HUES64 (cell line): Measurements from ENCODE around the gene ANO10.

Experiments
- H3K27ac ChIP-seq: 2 replicates; pipeline ENCODE4 v1.7.0; 2013; ENCODE audit warnings: low read depth, low read length, inconsistent platforms
- H3K27me3 ChIP-seq: 2 replicates; pipeline ENCODE4 v1.6.1; 2013; ENCODE audit warnings: mild to moderate bottlenecking, low read length; ENCODE audit not compliant: insufficient read depth
- H3K36me3 ChIP-seq: 2 replicates; pipeline ENCODE4 v1.6.1; 2013; ENCODE audit warnings: mild to moderate bottlenecking, low read length; ENCODE audit not compliant: insufficient read depth
- H3K4me1 ChIP-seq: 2 replicates; pipeline ENCODE4 v1.6.1; 2013; ENCODE audit warnings: mild to moderate bottlenecking, low read length, moderate library complexity; ENCODE audit not compliant: insufficient read depth
- H3K4me3 ChIP-seq: 2 replicates; pipeline ENCODE4 v1.5.1; 2013; ENCODE audit warnings: mild to moderate bottlenecking, low read length, moderate library complexity
- H3K9ac ChIP-seq: 2 replicates; pipeline ENCODE4 v1.6.1; 2013; ENCODE audit warnings: mild to moderate bottlenecking, low read depth, low read length
- H3K9me3 ChIP-seq: 2 replicates; pipeline ENCODE4 v1.6.1; 2013; ENCODE audit warnings: low read depth, low read length; ENCODE audit not compliant: insufficient read depth
- WGBS: fragments of 150-250, 120-280 bp; methylation state at CpG from one replicate; pipeline ENCODE4 v1.1.7; 2013; ENCODE audit warnings: missing lambda C conversion rate; 5-methylcytosine and 5-hydroxymethylcytosine counted together

ANO10 gene

DNA sequence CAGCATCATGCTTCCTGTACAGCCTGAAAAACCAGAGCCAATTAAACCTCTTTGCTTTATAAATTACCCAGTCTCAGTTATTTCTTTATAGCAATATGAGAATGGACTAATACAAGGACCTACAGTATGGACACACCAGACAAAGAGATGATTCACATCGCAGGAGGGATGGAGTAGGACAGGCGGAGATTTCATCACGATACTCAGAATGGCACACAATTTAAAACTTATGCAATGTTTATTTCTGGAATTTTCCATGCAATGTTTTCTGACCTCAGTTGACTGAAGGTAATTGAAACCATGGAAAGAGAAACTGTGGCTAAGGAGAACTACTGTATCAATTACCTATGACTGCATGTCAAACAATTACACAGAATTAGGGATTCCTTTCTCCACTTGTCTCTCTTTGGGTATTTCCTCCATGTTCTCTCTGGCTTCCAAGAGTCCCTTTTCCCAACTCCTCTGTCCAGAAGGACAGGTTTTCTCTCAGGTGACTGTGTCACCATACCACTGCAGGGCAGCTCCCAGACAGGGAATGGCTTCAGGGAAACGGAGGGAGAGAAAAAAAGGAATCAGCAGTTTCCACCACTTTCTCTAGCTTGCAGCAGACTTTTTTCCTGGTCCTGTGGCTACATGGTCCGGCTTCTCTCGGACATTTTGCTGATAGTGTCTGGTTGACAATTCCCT, 3.0 kb upstream of the ANO10 start:
- no peak overlapping the region for H3K4me3 ChIP-seq
- no peaks in the 10 kb centered on the region for H3K36me3 ChIP-seq
- H3K9me3 ChIP-seq, result no peaks in the 10 kb centered on the region
- H3K27ac ChIP-seq, result no peak overlapping the region
- 96% methylated on average over 6 of the region's 6 CpGs for WGBS
- H3K9ac ChIP-seq, result no peak overlapping the region
- peaks cover 4% of the 10 kb centered on the region; the same call in 1 of the 2 replicates for H3K4me1 ChIP-seq
- no peaks in the 10 kb centered on the region for H3K27me3 ChIP-seq

DNA sequence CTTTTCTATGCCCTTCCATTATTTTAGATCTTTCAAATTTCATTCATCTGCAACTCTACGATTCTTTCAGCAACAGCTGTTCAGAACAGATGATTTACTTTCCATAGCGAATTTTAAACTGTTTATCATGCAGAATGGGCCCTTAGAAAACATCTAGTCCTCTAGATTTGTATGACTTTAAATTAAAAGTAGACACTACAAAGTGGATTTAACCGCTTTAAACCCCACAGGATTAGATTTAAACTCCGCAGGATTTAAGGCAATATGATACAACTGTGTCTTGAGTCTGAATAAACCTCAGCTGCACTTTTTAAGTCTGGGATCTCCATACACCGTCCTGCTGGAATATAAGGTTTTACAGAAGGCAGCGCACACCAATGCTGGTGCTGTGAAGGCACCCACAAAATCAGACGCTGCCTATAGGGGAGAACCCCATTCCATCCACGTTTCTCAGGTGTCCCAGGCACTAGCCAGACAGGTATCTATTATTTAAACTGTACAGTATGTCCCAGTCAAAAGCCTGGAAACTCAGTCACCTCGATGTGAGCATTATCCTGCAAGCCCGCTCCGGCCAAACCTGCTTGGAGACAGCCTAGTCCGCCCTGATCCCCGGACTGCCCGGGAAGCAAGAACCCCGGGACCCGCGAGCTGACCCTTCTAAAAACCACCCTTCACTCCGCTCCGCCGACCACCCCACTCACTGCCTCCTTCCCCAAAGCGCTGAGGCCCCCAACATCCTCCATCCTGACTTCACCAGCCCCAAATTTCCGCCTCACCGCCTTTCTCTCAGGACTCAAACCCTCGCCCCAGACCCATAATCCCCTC, 768 bp downstream of the ANO10 start:
- WGBS, result 17% methylated on average over 24 of the region's 24 CpGs
- Histone ChIP-seq H3K4me3 (peak overlapping the region; percentile 80), H3K9ac (peak overlapping the region; percentile 84), H3K9me3 (no peaks in the 10 kb centered on the region), H3K27ac (peak overlapping the region; percentile 77; the same call in 1 of the 2 replicates), H3K4me1 (peaks cover 4% of the 10 kb centered on the region; the same call in 1 of the 2 replicates), H3K27me3 (no peaks in the 10 kb centered on the region), H3K36me3 (peaks cover 3% of the 10 kb centered on the region; the same call in 1 of the 2 replicates)

DNA sequence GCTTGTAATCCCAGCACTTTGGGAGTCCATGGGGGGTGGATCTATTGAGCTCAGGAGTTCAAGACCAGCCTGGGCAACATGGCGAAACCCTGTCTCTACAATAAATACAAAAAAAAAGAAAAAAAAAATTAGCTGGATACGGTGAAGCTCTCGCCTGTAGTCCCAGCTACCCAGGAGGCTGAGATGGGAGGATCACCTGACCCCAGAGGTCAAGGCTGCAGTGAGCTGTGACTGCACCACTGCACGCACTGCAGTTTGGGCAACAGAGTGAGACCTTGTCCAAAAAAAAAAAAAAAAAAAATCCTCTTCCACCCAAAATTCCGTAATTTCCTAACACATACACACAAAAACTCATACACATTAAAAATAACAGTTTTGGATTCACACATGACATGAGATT, 2.2 kb downstream of the ANO10 start:
- WGBS, result 95% methylated on average over 4 of the region's 5 CpGs
- no peak overlapping the region for H3K4me3 ChIP-seq

DNA sequence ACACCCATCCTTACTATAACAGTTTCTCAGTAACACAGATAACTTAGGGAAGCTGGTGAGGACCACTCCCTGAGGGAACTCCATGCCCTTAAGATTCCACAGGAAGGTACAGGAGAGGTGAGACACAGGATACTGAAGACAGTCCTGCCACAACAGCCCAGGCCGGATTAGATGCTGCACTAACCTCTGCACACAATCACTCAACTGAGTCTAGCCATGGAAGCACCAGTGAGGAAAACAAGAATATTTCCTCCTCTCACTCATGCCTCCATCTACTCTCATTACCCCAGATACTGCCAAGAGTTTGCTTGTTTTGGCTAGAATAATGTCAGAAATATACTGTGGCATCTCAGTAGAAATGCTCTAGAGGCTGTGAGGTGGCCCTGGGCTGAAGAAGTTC, 3.7 kb downstream of the ANO10 start:
- no peak overlapping the region for H3K4me3 ChIP-seq
- no peak overlapping the region for H3K9ac ChIP-seq
- H3K9me3 ChIP-seq, result no peaks in the 10 kb centered on the region
- H3K27ac ChIP-seq, result no peak overlapping the region
- H3K27me3 ChIP-seq, result no peaks in the 10 kb centered on the region
- 97% methylated on average over 1 of the region's 1 CpG for WGBS
- H3K36me3 ChIP-seq, result peaks cover 3% of the 10 kb centered on the region; the same call in 1 of the 2 replicates
- peaks cover 4% of the 10 kb centered on the region; the same call in 1 of the 2 replicates for H3K4me1 ChIP-seq

More for the DNA sequence above, 2.2 kb downstream of the ANO10 start:
- Histone ChIP-seq H3K4me1 (peaks cover 4% of the 10 kb centered on the region; the same call in 1 of the 2 replicates), H3K27ac (no peak overlapping the region), H3K9ac (no peak overlapping the region), H3K27me3 (no peaks in the 10 kb centered on the region), H3K36me3 (peaks cover 3% of the 10 kb centered on the region; the same call in 1 of the 2 replicates), H3K9me3 (no peaks in the 10 kb centered on the region)

DNA sequence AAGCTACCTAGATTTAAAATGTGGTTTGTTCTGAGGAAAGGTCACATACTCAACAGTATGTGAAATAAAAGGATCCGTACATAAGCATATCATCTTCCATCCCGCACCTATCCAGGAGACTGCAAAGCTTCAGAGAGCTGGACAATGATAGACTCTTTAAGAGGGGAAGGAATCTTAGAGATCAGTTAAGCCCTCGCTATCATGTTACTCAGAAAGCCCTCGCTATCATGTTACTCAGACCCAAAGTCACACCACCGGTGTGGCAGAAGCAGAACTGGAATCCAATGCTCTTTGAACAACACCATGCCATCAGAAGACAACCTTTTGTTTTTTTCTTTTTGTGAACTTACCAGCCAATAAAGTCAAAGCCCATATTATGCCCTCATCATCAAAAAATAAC, 5.8 kb downstream of the ANO10 start:
- Histone ChIP-seq H3K36me3 (peaks cover 3% of the 10 kb centered on the region; the same call in 1 of the 2 replicates), H3K9ac (no peak overlapping the region), H3K27ac (no peak overlapping the region), H3K4me1 (peaks cover 4% of the 10 kb centered on the region; the same call in 1 of the 2 replicates), H3K9me3 (no peaks in the 10 kb centered on the region), H3K4me3 (no peak overlapping the region), H3K27me3 (no peaks in the 10 kb centered on the region)
- 89% methylated on average over 5 of the region's 5 CpGs for WGBS

DNA sequence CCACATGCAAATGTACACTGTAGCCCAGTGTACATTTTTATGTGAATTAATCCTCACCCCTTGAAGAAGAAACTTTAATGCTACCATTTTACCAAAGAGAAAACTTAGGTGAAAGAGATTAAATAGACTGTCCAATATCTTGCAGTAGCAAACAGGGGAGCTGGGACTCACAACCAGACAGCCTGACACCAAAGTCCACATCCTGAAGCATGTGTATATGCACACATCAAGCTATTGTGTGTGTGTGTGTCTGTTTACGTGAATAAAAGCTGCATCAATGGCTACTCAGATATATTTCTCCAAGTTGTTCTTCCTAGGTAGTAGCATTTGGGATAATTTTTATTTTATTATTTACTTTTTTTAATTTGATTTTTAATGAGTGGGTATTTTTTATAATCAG, 6.7 kb downstream of the ANO10 start:
- Histone ChIP-seq H3K27ac (no peak overlapping the region), H3K9me3 (no peaks in the 10 kb centered on the region), H3K4me3 (no peak overlapping the region), H3K9ac (no peak overlapping the region), H3K4me1 (no peaks in the 10 kb centered on the region), H3K27me3 (no peaks in the 10 kb centered on the region), H3K36me3 (peaks cover 3% of the 10 kb centered on the region; the same call in 1 of the 2 replicates)
- WGBS, result no CpG with 5 or more reads among the region's 1 CpG

DNA sequence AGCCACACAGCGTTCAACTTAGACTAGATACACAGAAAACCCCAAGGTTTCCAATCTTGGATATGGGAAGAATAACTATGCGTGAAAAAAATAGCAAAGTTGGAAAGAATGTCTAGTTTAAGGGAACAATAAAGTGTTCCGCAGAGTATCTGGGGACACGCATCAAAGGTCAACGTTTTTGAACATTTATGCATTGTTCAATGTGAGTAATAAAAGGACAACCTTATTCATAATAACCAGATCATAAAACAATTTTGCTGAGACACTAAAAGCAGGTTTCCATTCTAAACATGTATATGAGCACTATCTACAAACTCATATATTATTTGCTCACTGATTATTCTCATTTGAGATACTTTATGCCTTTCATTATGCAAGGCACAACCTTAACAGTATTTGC, 7.8 kb downstream of the ANO10 start:
- Histone ChIP-seq H3K36me3 (peaks cover 3% of the 10 kb centered on the region; the same call in 1 of the 2 replicates), H3K9me3 (no peaks in the 10 kb centered on the region), H3K4me3 (no peak overlapping the region), H3K27ac (no peak overlapping the region), H3K9ac (no peak overlapping the region), H3K4me1 (0 out of 2 replicates have a peak, but pooled peaks cover 6% of the 10 kb centered on the region), H3K27me3 (no peaks in the 10 kb centered on the region)
- WGBS, result 95% methylated on average over 5 of the region's 5 CpGs

DNA sequence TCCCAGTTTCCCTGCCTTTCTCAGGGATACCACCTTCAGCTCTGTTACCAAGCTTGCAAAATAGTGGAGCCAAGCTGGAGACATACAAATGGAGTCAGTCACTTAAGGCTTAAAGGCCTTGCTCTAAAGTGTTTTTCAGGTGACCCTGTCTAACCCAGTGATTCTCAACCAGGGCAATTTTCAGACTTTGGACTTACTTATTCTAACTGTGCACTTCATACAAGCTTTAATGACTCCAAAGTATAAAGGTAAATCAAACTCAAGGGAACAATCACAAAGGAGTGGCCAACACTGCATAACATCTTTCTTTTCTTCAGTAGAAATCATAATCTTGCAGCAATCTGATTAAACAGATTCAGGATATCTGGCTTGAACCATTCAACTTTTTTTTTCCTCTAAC, 9.4 kb downstream of the ANO10 start:
- Histone ChIP-seq H3K27me3 (no peaks in the 10 kb centered on the region), H3K9ac (no peak overlapping the region), H3K4me3 (no peak overlapping the region), H3K9me3 (no peaks in the 10 kb centered on the region), H3K36me3 (peaks cover 3% of the 10 kb centered on the region; the same call in 1 of the 2 replicates), H3K4me1 (0 out of 2 replicates have a peak, but pooled peaks cover 7% of the 10 kb centered on the region), H3K27ac (no peak overlapping the region)

DNA sequence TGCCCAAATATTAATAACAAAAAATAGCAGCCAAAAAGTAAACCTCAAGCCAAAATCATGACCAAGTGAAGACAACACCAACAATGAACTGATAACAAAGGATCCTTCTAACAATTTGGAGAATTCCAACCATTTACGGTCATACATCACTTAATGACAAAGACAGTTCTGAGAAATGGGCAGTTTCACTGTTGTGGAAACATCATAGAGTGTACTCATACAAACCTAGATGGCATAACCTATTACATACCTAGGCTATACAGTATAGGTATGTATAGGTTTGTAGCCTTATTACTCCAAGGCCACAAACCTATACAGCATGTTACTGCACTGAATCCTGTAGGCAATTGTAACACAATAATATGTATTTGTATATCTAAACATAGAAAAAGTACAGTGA, 12.4 kb downstream of the ANO10 start:
- no peak overlapping the region for H3K27ac ChIP-seq
- no peaks in the 10 kb centered on the region for H3K9me3 ChIP-seq
- H3K4me3 ChIP-seq, result no peak overlapping the region
- H3K9ac ChIP-seq, result no peak overlapping the region
- H3K4me1 ChIP-seq, result peaks cover 16% of the 10 kb centered on the region
- peaks cover 10% of the 10 kb centered on the region for H3K36me3 ChIP-seq
- no peaks in the 10 kb centered on the region for H3K27me3 ChIP-seq
- WGBS, result 82% methylated on average over 1 of the region's 1 CpG

DNA sequence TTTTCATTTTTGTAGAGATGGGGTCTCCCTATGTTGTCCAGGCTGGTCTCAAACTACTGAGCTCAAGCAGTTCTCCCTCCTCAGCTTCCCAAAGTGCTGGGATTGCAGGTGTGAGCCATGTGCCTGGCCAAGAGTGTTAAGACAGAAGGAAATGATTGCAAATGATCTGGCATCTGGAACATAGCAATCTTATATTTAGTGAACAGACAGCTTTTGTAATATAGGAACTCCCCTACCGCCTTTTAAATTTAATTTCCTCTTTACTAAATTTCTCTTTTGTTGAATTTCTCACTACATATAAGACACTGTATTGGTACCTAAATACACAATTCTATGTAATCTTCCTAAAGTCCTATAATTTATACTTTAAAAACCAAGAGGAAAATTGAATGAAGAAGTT, 13.1 kb downstream of the ANO10 start:
- Histone ChIP-seq H3K9ac (no peak overlapping the region), H3K4me3 (no peak overlapping the region), H3K27me3 (no peaks in the 10 kb centered on the region), H3K36me3 (peaks cover 13% of the 10 kb centered on the region), H3K9me3 (no peaks in the 10 kb centered on the region), H3K4me1 (peaks cover 16% of the 10 kb centered on the region), H3K27ac (no peak overlapping the region)
- no CpG with 5 or more reads among the region's 1 CpG for WGBS

DNA sequence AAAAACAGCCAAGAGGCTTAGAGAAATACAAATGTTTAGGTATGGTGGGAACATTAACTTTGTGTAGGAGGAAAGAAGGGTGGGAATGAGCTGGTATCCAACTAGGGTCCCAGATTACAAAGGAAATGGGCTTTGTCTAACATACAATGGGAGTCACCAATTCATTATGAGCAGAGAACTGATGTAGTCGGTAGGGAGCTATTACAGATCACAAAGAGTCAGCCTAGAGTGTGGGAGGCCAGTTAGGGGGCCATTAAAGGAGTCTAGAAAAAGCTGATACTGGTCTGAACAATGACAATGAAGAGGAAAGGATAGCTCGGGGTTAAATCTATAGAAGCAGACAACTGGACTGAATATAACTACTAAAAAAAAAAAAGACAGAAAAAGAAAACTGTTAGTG, 15.5 kb downstream of the ANO10 start:
- Histone ChIP-seq H3K36me3 (peaks cover 26% of the 10 kb centered on the region), H3K9me3 (no peaks in the 10 kb centered on the region), H3K9ac (no peak overlapping the region), H3K4me3 (no peak overlapping the region), H3K27me3 (no peaks in the 10 kb centered on the region), H3K4me1 (peaks cover 16% of the 10 kb centered on the region), H3K27ac (no peak overlapping the region)
- 68% methylated on average over 2 of the region's 2 CpGs for WGBS
